Measurements from ENCODE around the gene CSKMT. TPM values are rescaled to one million over a fixed set of nuclear protein-coding genes. Genes with fewer than 3 reads are reported as not detected.
"Not testable (repeated sequence)": the region's sequence is repeated elsewhere in the genome, so short reads cannot be mapped to it uniquely, and the experiment has no call there.

Gene CSKMT
- 10 to 100 TPM; 35.2 to 46.0 TPM for total RNA-seq

DNA sequence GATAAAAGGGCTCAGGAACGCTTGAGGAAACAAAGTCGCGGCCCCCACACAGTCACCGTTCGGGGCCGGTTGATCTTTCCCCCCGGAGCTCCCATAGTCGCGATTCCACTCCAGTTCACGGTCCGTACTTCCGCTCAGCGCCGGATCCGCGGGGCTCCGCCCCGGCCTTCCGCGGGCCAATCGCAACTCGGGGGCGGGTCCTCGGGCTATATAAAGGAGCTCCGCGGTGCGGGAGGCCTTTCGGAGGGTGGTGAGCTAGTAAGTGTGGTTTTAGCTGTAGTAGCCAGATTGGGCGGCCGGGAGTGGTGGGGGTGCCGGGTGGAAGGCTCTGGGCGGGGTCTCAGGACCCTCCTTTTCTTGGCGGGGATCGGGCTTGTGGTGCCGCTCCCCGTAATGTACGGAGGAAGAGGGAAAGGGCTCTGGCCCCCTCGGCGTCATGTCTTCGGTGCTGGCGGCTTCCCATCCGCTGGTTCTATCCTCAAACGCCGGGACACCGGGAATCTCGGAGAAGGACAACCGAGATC lies at the start of gene CSKMT, which contains the start of gene C11orf98:
CSKMT (plus strand) TSS at position 238 of the 524 bp plus-strand sequence. CDS start 568 bp downstream, outside the sequence.
C11orf98 (minus strand) TSS at position 136 of the 524 bp plus-strand sequence; CDS start at position 95, 41 bp downstream.
- Mint-ChIP-seq H3K4me3 (peak within 1 kb of the TSS; percentile 96 to 97), H3K4me1 (ENCODE audit: low read depth) (peaks cover 45% of the 10 kb centered on the region), H3K36me3 (ENCODE audit: insufficient read depth in 2 of 2) (peaks cover 4 to 16% of the 10 kb centered on the region in 2 donors), H3K27ac (peak within 1 kb of the TSS; percentile 95), H3K9me3 (no peaks in the 10 kb centered on the region), H3K27me3 (ENCODE audit: low read depth) (no peaks in the 10 kb centered on the region)
- DNase-seq = peak; percentile 97 to 99
- peak; percentile 86 to 90 for ATAC-seq (replicated peaks in 1 of 2)

DNA sequence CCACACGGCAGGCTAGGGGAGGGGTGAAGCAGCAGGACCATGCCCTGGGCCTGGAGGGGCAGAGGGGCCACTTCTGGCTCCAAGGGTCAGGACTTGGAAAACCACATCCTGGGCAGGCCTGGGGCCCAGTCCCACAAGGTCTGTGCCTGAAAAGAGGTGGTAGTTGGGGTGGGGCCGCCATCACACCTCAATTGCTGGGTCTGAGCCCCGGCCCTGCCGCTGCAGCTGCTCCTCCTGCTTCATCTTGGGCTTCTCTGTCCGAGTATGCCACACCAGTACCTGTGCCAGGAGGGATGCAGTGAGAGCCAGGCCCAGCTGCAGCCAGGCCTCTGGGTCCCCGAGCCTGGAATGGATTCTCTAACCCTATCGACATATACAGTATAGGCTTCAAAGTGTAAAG lies 49.6 kb upstream of the CSKMT start:
- Mint-ChIP-seq H3K27me3 (ENCODE audit: low read depth) (no peaks in the 10 kb centered on the region), H3K4me1 (ENCODE audit: low read depth) (peaks cover 60% of the 10 kb centered on the region), H3K27ac (no peak overlapping the region), H3K4me3 (no peak overlapping the region), H3K36me3 (ENCODE audit: insufficient read depth in 2 of 2) (peaks cover 4 to 10% of the 10 kb centered on the region in 2 donors), H3K9me3 (no peaks in the 10 kb centered on the region)
- DNase-seq = no peak
- no peak for ATAC-seq (replicated peaks in 1 of 2)

DNA sequence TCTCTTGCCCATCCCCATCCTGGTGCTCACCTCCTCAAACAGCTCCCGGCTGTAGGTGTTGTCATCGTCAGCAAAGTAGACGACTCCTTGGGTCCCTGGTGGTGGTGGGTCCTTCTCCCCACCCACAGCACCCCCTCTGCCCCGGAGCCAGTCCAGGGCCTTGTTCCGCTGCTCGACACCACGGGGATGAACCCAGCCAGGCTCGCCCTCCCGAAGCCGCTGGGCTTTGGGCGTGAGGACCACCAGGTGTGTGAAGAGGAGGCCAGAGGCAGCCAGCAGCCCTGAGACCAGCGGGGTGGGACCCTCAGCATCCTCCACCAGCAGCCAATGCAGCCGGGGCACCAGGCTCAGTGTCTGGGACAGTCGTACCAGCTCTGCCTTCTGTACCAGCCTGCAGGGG lies 48.2 kb upstream of the CSKMT start:
- not testable (repeated sequence) for H3K4me3 Mint-ChIP-seq; H3K9me3 Mint-ChIP-seq; DNase-seq; H3K27me3 Mint-ChIP-seq (ENCODE audit: low read depth); ATAC-seq (replicated peaks in 1 of 2); H3K27ac Mint-ChIP-seq
- Mint-ChIP-seq H3K4me1 (ENCODE audit: low read depth) (peaks cover 61% of the 10 kb centered on the region), H3K36me3 (ENCODE audit: insufficient read depth in 2 of 2) (peaks cover 4 to 15% of the 10 kb centered on the region in 2 donors)

DNA sequence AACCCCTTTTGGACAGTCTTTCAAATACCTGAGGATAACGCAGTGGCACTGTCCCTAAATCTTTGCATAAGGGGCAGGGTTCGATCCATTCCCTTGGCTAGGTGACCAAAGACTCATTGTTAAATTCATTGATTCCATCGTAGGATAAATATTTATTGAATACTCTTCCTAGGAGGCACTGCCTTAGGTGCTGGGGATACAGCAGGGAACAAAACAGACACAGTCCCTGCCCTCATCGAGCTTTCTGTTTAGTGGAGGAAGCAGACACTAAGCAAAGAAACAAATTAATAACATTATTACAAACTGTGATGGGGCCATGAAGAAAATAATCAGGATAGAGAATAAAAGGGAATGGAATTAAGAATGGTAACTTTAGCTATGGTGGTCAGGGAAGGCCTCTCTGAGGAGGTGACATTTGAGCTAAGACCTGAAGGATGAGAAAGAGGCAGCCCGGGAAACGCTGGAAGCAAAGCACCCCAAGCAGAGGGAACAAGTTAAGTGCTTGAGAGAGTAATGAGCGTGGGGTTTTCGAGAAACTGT lies 44.0 kb upstream of the CSKMT start:
- H3K36me3 Mint-ChIP-seq (ENCODE audit: insufficient read depth in 2 of 2) = peaks cover 7 to 14% of the 10 kb centered on the region in 2 donors

GRCh38 chr11:62621567-62622470 lies 43.3 kb upstream of the CSKMT start, which contains the start of gene B3GAT3:
TSS of gene B3GAT3 (minus strand) at chr11:62621986. CDS start at chr11:62621947, 39 bp downstream.
- Mint-ChIP-seq H3K4me1 (ENCODE audit: low read depth) (peaks cover 44% of the 10 kb centered on the region), H3K36me3 (ENCODE audit: insufficient read depth in 2 of 2) (peaks cover 9 to 14% of the 10 kb centered on the region in 2 donors), H3K27me3 (ENCODE audit: low read depth) (no peaks in the 10 kb centered on the region), H3K27ac (peak within 1 kb of the TSS; percentile 100), H3K9me3 (no peaks in the 10 kb centered on the region), H3K4me3 (peak within 1 kb of the TSS; percentile 95 to 100)
- peak; percentile 96 for ATAC-seq (replicated peaks in 1 of 2)
- DNase-seq = peak; percentile 97

More for the DNA sequence above, 44.0 kb upstream of the CSKMT start:
- DNase-seq = no peak
- H3K27ac Mint-ChIP-seq = peak overlapping the region; percentile 100
- peaks cover 48% of the 10 kb centered on the region for H3K4me1 Mint-ChIP-seq (ENCODE audit: low read depth)
- no peak for ATAC-seq (replicated peaks in 1 of 2)
- H3K9me3 Mint-ChIP-seq = no peaks in the 10 kb centered on the region
- peak overlapping the region; percentile 95 to 100 for H3K4me3 Mint-ChIP-seq
- no peaks in the 10 kb centered on the region for H3K27me3 Mint-ChIP-seq (ENCODE audit: low read depth)

- DNase-seq = no peak
- H3K9me3 Mint-ChIP-seq = no peaks in the 10 kb centered on the region
- H3K4me1 Mint-ChIP-seq (ENCODE audit: low read depth) = peaks cover 44% of the 10 kb centered on the region
- peak overlapping the region; percentile 78 to 95 for H3K4me3 Mint-ChIP-seq
- no peaks in the 10 kb centered on the region for H3K27me3 Mint-ChIP-seq (ENCODE audit: low read depth)
- peaks cover 11 to 21% of the 10 kb centered on the region in 2 donors for H3K36me3 Mint-ChIP-seq (ENCODE audit: insufficient read depth in 2 of 2)
- H3K27ac Mint-ChIP-seq = peak overlapping the region; percentile 90
- no peak for ATAC-seq (replicated peaks in 1 of 2)
Observed at GRCh38 chr11:62622476-62623089, 42.5 kb upstream of the CSKMT start.

- H3K36me3 Mint-ChIP-seq (ENCODE audit: insufficient read depth in 2 of 2) = peaks cover 18 to 31% of the 10 kb centered on the region in 2 donors
- peak overlapping the region; percentile 17 for H3K27ac Mint-ChIP-seq
- no peaks in the 10 kb centered on the region for H3K27me3 Mint-ChIP-seq (ENCODE audit: low read depth)
- H3K4me1 Mint-ChIP-seq (ENCODE audit: low read depth) = peaks cover 16% of the 10 kb centered on the region
- no peak overlapping the region for H3K4me3 Mint-ChIP-seq
- no peak for DNase-seq
- peak; percentile 46 to 49 for ATAC-seq (replicated peaks in 1 of 2)
- no peaks in the 10 kb centered on the region for H3K9me3 Mint-ChIP-seq
Observed at GRCh38 chr11:62627713-62628112, 37.4 kb upstream of the CSKMT start.

DNA sequence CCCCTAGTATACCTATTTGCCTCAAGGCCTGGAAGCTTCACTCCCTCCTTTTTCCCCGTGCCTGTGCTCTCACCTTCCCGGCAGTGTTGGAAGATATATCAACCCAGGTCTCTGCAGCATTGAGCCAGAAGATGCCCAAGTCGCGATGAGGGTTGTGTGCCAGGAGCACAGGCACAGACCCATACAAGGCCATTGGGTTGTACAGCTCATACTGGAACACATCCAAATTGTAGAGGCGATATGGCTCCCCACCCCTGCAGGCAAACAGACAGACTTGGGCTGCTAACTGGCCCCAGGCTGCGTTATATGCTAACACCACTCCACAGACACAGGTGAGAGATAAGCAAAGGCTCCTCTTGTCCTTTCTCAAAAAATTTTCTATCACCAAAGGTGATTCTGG lies 32.6 kb upstream of the CSKMT start:
- Mint-ChIP-seq H3K4me1 (ENCODE audit: low read depth) (peaks cover 18% of the 10 kb centered on the region), H3K27ac (peak overlapping the region; percentile 14), H3K27me3 (ENCODE audit: low read depth) (no peaks in the 10 kb centered on the region), H3K9me3 (no peaks in the 10 kb centered on the region), H3K36me3 (ENCODE audit: insufficient read depth in 2 of 2) (peaks cover 16 to 43% of the 10 kb centered on the region in 2 donors), H3K4me3 (no peak overlapping the region)
- ATAC-seq (replicated peaks in 1 of 2) = no peak
- no peak for DNase-seq

GRCh38 chr11:62644220-62644619 lies 20.9 kb upstream of the CSKMT start:
- Mint-ChIP-seq H3K27me3 (ENCODE audit: low read depth) (no peaks in the 10 kb centered on the region), H3K4me1 (ENCODE audit: low read depth) (peaks cover 54% of the 10 kb centered on the region)

DNA sequence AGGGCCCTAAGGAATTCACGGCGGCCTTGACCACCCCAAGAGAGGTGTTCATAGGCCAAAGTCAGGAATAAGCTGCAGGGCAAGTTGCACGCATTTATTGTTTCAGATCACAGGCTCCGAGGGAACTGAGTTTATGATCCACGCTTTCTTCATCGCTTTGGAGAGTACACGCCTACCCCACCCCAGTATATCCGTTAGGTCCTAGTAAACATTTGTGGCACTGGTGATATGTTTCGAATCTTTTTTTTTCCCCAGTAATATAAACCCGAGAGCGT lies 19.5 kb upstream of the CSKMT start:
- Mint-ChIP-seq H3K27me3 (ENCODE audit: low read depth) (no peaks in the 10 kb centered on the region), H3K4me3 (peak overlapping the region; percentile 97 to 99), H3K9me3 (no peaks in the 10 kb centered on the region), H3K27ac (peak overlapping the region; percentile 90), H3K36me3 (ENCODE audit: insufficient read depth in 2 of 2) (peaks cover 7 to 9% of the 10 kb centered on the region in 2 donors), H3K4me1 (ENCODE audit: low read depth) (peaks cover 43% of the 10 kb centered on the region)
- DNase-seq (peak in 1 of 2 donors; percentile 20), ATAC-seq (replicated peaks in 1 of 2) (no peak)

More at GRCh38 chr11:62644220-62644619, 20.9 kb upstream of the CSKMT start:
- Mint-ChIP-seq H3K9me3 (no peaks in the 10 kb centered on the region), H3K27ac (no peak overlapping the region), H3K36me3 (ENCODE audit: insufficient read depth in 2 of 2) (peaks cover 12 to 17% of the 10 kb centered on the region in 2 donors), H3K4me3 (peak overlapping the region; percentile 45 to 99)
- no peak for ATAC-seq (replicated peaks in 1 of 2)
- DNase-seq = no peak

- ATAC-seq (replicated peaks in 1 of 2) (peak; percentile 98 to 99), DNase-seq (peak; percentile 99 to 100)
- peak within 1 kb of the TSS; percentile 97 to 99 for H3K4me3 Mint-ChIP-seq
- H3K36me3 Mint-ChIP-seq (ENCODE audit: insufficient read depth in 2 of 2) = peaks cover 5 to 7% of the 10 kb centered on the region in 2 donors
- peaks cover 42% of the 10 kb centered on the region for H3K4me1 Mint-ChIP-seq (ENCODE audit: low read depth)
- no peaks in the 10 kb centered on the region for H3K27me3 Mint-ChIP-seq (ENCODE audit: low read depth)
- H3K27ac Mint-ChIP-seq = peak within 1 kb of the TSS; percentile 90
- no peaks in the 10 kb centered on the region for H3K9me3 Mint-ChIP-seq
Observed at GRCh38 chr11:62645946-62646824, 18.9 kb upstream of the CSKMT start, which contains the start of gene GANAB. TSS of gene GANAB (minus strand) at chr11:62646613. CDS start at chr11:62646599, 14 bp downstream.

Data from activated T-cell treated with anti-CD3 and anti-CD28 coated beads, Interleukin-2, amount 50 U/mL, for 72 hours (primary cell).